Neural cell (in vitro differentiated cells): ENCODE results near the gene SPEG. TPM values are rescaled to one million over a fixed set of nuclear protein-coding genes. Genes with fewer than 3 reads are reported as not detected.

Source experiments
- H2AFZ ChIP-seq: fragments of 200-600, 300-800 bp; sonication (generic), shearing (Covaris generic); 2 replicates; pipeline ENCODE4 v1.6.0; 2014; ENCODE audit warnings: low read depth, mild to moderate bottlenecking, antibody characterized with exemption, low read length, moderate library complexity
- H3F3A ChIP-seq: fragments of 200-600 bp; shearing (Covaris generic); 2 replicates; pipeline ENCODE4 v1.6.1; 2016; ENCODE audit warnings: mild to moderate bottlenecking, moderate library complexity, mixed read lengths, antibody characterized with exemption, low read length; ENCODE audit not compliant: insufficient read depth, poor library complexity, severe bottlenecking
- H3K27ac ChIP-seq: fragments of 200-600, 300-800 bp; sonication (generic), shearing (Covaris generic); 2 replicates; pipeline ENCODE4 v1.5.1; 2014; ENCODE audit warnings: mild to moderate bottlenecking, low read length, moderate library complexity
- H3K27me3 ChIP-seq: fragments of 300-800, 200-600 bp; sonication (generic), shearing (Covaris generic); 2 replicates; pipeline ENCODE4 v1.6.0; 2014; ENCODE audit warnings: mild to moderate bottlenecking, low read depth, low read length, moderate library complexity; ENCODE audit not compliant: insufficient read depth
- H3K36me3 ChIP-seq: fragments of 300-800, 200-600 bp; sonication (generic), shearing (Covaris generic); 2 replicates; pipeline ENCODE4 v1.5.1; 2014; ENCODE audit warnings: mild to moderate bottlenecking, antibody characterized with exemption, low read length, moderate library complexity; ENCODE audit not compliant: insufficient read depth
- H3K4me2 ChIP-seq: fragments of 300-800, 200-600 bp; sonication (generic), shearing (Covaris generic); 2 replicates; pipeline ENCODE4 v1.6.0; 2014; ENCODE audit warnings: mild to moderate bottlenecking, low read length
- H3K4me3 ChIP-seq: fragments of 300-800, 200-600 bp; sonication (generic), shearing (Covaris generic); 2 replicates; pipeline ENCODE4 v1.5.1; 2014; ENCODE audit warnings: mild to moderate bottlenecking, low read length, moderate library complexity
- H3K79me2 ChIP-seq: fragments of 200-600 bp; shearing (Covaris generic); replicated peaks from 2 replicates; pipeline ENCODE4 v1.6.0; 2014; ENCODE audit warnings: mild to moderate bottlenecking, low read length, moderate library complexity; ENCODE audit not compliant: insufficient read depth
- H3K9ac ChIP-seq: fragments of 300-800, 200-600 bp; sonication (generic), shearing (Covaris generic); 2 replicates; pipeline ENCODE4 v1.6.1; 2016; ENCODE audit warnings: mild to moderate bottlenecking, low read length, mixed read lengths
- H3K9me2 ChIP-seq: fragments of 200-600 bp; shearing (Covaris generic); 2 replicates; pipeline ENCODE4 v1.6.1; 2016; ENCODE audit warnings: mild to moderate bottlenecking, low read length, mixed read lengths; ENCODE audit not compliant: insufficient read depth
- H3K9me3 ChIP-seq: fragments of 200-600, 300-800 bp; sonication (generic), shearing (Covaris generic); 2 replicates; pipeline ENCODE4 v1.6.1; 2016; ENCODE audit warnings: mild to moderate bottlenecking, mixed run types, low read length, moderate library complexity, mixed read lengths
- H4K20me1 ChIP-seq: fragments of 200-600 bp; shearing (Covaris generic); 2 replicates; pipeline ENCODE4 v1.6.1; 2016; ENCODE audit warnings: mild to moderate bottlenecking, mixed run types; ENCODE audit not compliant: insufficient read depth
- CTCF ChIP-seq: fragments of 450-650 bp; IDR thresholded peaks from 2 replicates; pipeline ENCODE4 v1.5.1; 2014; ENCODE audit warnings: antibody characterized with exemption, mild to moderate bottlenecking, moderate library complexity; ENCODE audit not compliant: poor library complexity, severe bottlenecking
- EP300 ChIP-seq: fragments of 450-650 bp; conservative IDR thresholded peaks from 2 replicates; pipeline ENCODE4 v1.6.1; 2014; ENCODE audit warnings: antibody characterized with exemption, mild to moderate bottlenecking, moderate library complexity; ENCODE audit not compliant: poor library complexity, severe bottlenecking
- EZH2 ChIP-seq: fragments of 200-600, 300-800 bp; shearing (Covaris generic), sonication (generic); IDR thresholded peaks from 2 replicates; pipeline ENCODE4 v1.6.1; 2014; ENCODE audit warnings: antibody characterized with exemption, low read length, borderline replicate concordance, mild to moderate bottlenecking; ENCODE audit not compliant: insufficient read depth, poor library complexity, severe bottlenecking
- MXI1 ChIP-seq: fragments of 450-650 bp; conservative IDR thresholded peaks from 2 replicates; pipeline ENCODE4 v1.6.1; 2014; ENCODE audit warnings: antibody characterized with exemption, mild to moderate bottlenecking; ENCODE audit not compliant: poor library complexity, severe bottlenecking
- POLR2AphosphoS5 ChIP-seq: IDR thresholded peaks from 2 replicates; pipeline ENCODE4 v1.6.1; 2012
- RAD21 ChIP-seq: fragments of 450-650 bp; conservative IDR thresholded peaks from 2 replicates; pipeline ENCODE4 v1.6.1; 2014; ENCODE audit warnings: antibody characterized with exemption, mild to moderate bottlenecking, moderate library complexity
- SMC3 ChIP-seq: fragments of 450-650 bp; conservative IDR thresholded peaks from 2 replicates; pipeline ENCODE4 v1.6.1; 2014; ENCODE audit warnings: antibody characterized with exemption, mild to moderate bottlenecking, moderate library complexity; ENCODE audit not compliant: poor library complexity
- TAF1 ChIP-seq: IDR thresholded peaks from 2 replicates; pipeline ENCODE4 v1.6.1; 2012; ENCODE audit warnings: low read depth
- polyA plus RNA-seq: library from polyadenylated mRNA; depleted of rRNA; stranded (reverse); fragments of >200 nt; gene quantifications from 2 replicates; pipeline ENCODE4 v1.2.3, GENCODE V29; 2014
- TF ChIP-seq, protein P1 (sequence below): IDR thresholded peaks from 2 replicates; pipeline ENCODE4 v1.6.1; 2012; ENCODE audit warnings: borderline replicate concordance

The SPEG gene
- polyA plus RNA-seq, 1 donor from 2014 or later: 58.3 TPM

DNA sequence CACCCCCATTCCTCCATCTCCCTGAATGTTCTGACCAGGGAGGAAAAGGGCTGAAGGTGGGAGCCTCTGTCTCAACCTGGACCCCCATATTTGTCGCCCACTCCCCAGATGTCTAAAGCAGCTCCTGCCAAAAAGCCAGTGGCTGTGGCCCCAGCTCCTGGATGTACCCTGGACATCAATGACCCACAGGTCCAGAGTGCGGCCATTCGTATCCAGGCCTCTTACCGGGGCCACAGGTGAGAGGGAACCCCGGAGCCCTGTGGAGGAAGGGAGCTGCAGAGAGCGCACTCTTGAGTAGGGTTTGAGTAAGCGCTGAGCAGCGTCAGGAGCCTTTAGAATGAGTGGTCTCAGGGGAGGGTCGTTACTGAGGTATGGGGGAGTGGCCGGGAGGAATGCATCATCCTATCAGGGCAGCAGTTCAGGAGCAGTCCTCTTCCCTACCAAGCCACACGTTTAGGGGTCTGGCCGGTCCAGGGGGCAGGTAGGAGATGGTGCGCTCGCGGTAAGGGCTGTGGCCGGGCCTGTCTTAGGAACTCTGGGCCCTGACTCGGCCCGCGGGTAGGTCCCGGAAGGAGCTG, 61.7 kb downstream of the SPEG start:
- Histone ChIP-seq H4K20me1 (no peaks in the 10 kb centered on the region), H2AFZ (no peak overlapping the region), H3K9me2 (no peaks in the 10 kb centered on the region), H3K27ac (no peak overlapping the region), H3K4me3 (no peak overlapping the region), H3K36me3 (no peaks in the 10 kb centered on the region), H3K79me2 (no peaks in the 10 kb centered on the region), H3F3A (no peaks in the 10 kb centered on the region), H3K9me3 (no peaks in the 10 kb centered on the region), H3K27me3 (peaks cover 60% of the 10 kb centered on the region), H3K9ac (no peak overlapping the region), H3K4me2 (no peak overlapping the region)
- TF ChIP-seq POLR2AphosphoS5 (no peak), MXI1 (no peak), SMC3 (no peak), EP300 (no peak), TAF1 (no peak), CTCF (no peak), EZH2 (no peak), RAD21 (no peak)
- TF ChIP-seq, protein P1, sequence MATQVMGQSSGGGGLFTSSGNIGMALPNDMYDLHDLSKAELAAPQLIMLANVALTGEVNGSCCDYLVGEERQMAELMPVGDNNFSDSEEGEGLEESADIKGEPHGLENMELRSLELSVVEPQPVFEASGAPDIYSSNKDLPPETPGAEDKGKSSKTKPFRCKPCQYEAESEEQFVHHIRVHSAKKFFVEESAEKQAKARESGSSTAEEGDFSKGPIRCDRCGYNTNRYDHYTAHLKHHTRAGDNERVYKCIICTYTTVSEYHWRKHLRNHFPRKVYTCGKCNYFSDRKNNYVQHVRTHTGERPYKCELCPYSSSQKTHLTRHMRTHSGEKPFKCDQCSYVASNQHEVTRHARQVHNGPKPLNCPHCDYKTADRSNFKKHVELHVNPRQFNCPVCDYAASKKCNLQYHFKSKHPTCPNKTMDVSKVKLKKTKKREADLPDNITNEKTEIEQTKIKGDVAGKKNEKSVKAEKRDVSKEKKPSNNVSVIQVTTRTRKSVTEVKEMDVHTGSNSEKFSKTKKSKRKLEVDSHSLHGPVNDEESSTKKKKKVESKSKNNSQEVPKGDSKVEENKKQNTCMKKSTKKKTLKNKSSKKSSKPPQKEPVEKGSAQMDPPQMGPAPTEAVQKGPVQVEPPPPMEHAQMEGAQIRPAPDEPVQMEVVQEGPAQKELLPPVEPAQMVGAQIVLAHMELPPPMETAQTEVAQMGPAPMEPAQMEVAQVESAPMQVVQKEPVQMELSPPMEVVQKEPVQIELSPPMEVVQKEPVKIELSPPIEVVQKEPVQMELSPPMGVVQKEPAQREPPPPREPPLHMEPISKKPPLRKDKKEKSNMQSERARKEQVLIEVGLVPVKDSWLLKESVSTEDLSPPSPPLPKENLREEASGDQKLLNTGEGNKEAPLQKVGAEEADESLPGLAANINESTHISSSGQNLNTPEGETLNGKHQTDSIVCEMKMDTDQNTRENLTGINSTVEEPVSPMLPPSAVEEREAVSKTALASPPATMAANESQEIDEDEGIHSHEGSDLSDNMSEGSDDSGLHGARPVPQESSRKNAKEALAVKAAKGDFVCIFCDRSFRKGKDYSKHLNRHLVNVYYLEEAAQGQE: no peak

GRCh38 chr2:219496825-219497494, 62.3 kb downstream of the SPEG start:
- no peak overlapping the region for H2AFZ ChIP-seq
- peaks cover 60% of the 10 kb centered on the region for H3K27me3 ChIP-seq
- H3K4me2 ChIP-seq: no peak overlapping the region
- TF ChIP-seq MXI1: no peak
- TF ChIP-seq EZH2: peak; percentile 84
- no peaks in the 10 kb centered on the region for H3K9me2 ChIP-seq
- H3K9me3 ChIP-seq: no peaks in the 10 kb centered on the region
- no peaks in the 10 kb centered on the region for H4K20me1 ChIP-seq
- H3K27ac ChIP-seq: no peak overlapping the region
- no peaks in the 10 kb centered on the region for H3K36me3 ChIP-seq
- no peak overlapping the region for H3K4me3 ChIP-seq
- no peaks in the 10 kb centered on the region for H3K79me2 ChIP-seq
- H3F3A ChIP-seq: no peaks in the 10 kb centered on the region
- H3K9ac ChIP-seq: no peak overlapping the region
